Measurements from ENCODE around the gene ZBED4.
"Not testable (repeated sequence)": the region's sequence is repeated elsewhere in the genome, so short reads cannot be mapped to it uniquely, and the experiment has no call there.

Gene ZBED4
- 58.9 to 66.2 reads per million in 2 donors for total RNA-seq

GRCh38 chr22:49852898-49853894 lies at the start of gene ZBED4:
Gene ZBED4, plus strand, starts transcription at chr22:49853844. Its CDS starts 29,819 bp downstream, at chr22:49883663.
- DNase-seq: peak; percentile 95

- no peak for DNase-seq
Observed at GRCh38 chr22:49807129-49807528, 46.5 kb upstream of the ZBED4 start.

- no peak for DNase-seq
Observed at GRCh38 chr22:49807780-49808708, 45.6 kb upstream of the ZBED4 start.

- DNase-seq: no peak
Observed at GRCh38 chr22:49810363-49811019, 43.2 kb upstream of the ZBED4 start.

- no peak for DNase-seq
Observed at GRCh38 chr22:49811020-49811791, 42.4 kb upstream of the ZBED4 start.

- DNase-seq: no peak
Observed at GRCh38 chr22:49812838-49813237, 40.8 kb upstream of the ZBED4 start.

- no peak for DNase-seq
Observed at GRCh38 chr22:49814164-49814686, 39.4 kb upstream of the ZBED4 start.

GRCh38 chr22:49814856-49815255 lies 38.8 kb upstream of the ZBED4 start:
- no peak for DNase-seq

- DNase-seq: no peak
Observed at GRCh38 chr22:49815641-49816091, 38.0 kb upstream of the ZBED4 start.

GRCh38 chr22:49817359-49817758 lies 36.3 kb upstream of the ZBED4 start:
- DNase-seq: no peak

GRCh38 chr22:49820984-49821383 lies 32.7 kb upstream of the ZBED4 start:
- no peak for DNase-seq

GRCh38 chr22:49821741-49822140 lies 31.9 kb upstream of the ZBED4 start:
- DNase-seq: not testable (repeated sequence)

- no peak for DNase-seq
Observed at GRCh38 chr22:49823289-49824045, 30.2 kb upstream of the ZBED4 start.

- DNase-seq: no peak
Observed at GRCh38 chr22:49824185-49824925, 29.3 kb upstream of the ZBED4 start.

GRCh38 chr22:49824936-49825335 lies 28.7 kb upstream of the ZBED4 start:
- no peak for DNase-seq

- no peak for DNase-seq
Observed at GRCh38 chr22:49825436-49825835, 28.2 kb upstream of the ZBED4 start.

- DNase-seq: peak; percentile 51
Observed at GRCh38 chr22:49825944-49826602, 27.6 kb upstream of the ZBED4 start.

GRCh38 chr22:49826603-49827270 lies 26.9 kb upstream of the ZBED4 start:
- peak; percentile 29 for DNase-seq

Data from T-helper 9 cell (primary cell).